Liver (tissue), 3 donors: Measurements from ENCODE around the gene SLC9A4.

Experiments
- CTCF ChIP-seq: fragments of 150-350 bp; IDR thresholded peaks from 2 replicates; pipeline ENCODE4 v1.5.1; 2017; ENCODE audit warnings: improper control_type of control experiment, low read depth, low read length; ENCODE audit not compliant: missing input control
- FOXA1 ChIP-seq: IDR thresholded peaks from 2 replicates; pipeline ENCODE4 v1.6.1; 2016; ENCODE audit warnings: antibody characterized with exemption
- GABPA ChIP-seq, 2 donors: IDR thresholded peaks in 1 of 2; conservative IDR thresholded peaks in 1 of 2; 2 replicates each; pipeline ENCODE4 v1.6.1; 2016; ENCODE audit warnings: antibody characterized with exemption in 2 of 2, mild to moderate bottlenecking in 1 of 2, moderate library complexity in 1 of 2
- JUND ChIP-seq, 2 donors: IDR thresholded peaks; 2 replicates each; pipeline ENCODE4 v1.6.1; 2016; ENCODE audit warnings: antibody characterized with exemption in 2 of 2
- MAX ChIP-seq: IDR thresholded peaks from 2 replicates; pipeline ENCODE4 v1.6.1; 2016; ENCODE audit warnings: antibody characterized with exemption
- RAD21 ChIP-seq, 2 donors: IDR thresholded peaks; 2 replicates each; pipeline ENCODE4 v1.6.1; 2016; ENCODE audit warnings: antibody characterized with exemption in 2 of 2, mild to moderate bottlenecking in 2 of 2
- RXRA ChIP-seq, 2 donors: IDR thresholded peaks; 2 replicates each; pipeline ENCODE4 v1.6.1; 2017 to 2018; ENCODE audit warnings: antibody characterized with exemption in 2 of 2, mild to moderate bottlenecking in 1 of 2
- TAF1 ChIP-seq: conservative IDR thresholded peaks from 2 replicates; pipeline ENCODE4 v1.6.1; 2016; ENCODE audit warnings: antibody characterized with exemption, mild to moderate bottlenecking
- donor health status: healthy.
- donor health status: healthy.

- no peak for TF ChIP-seq CTCF
- no peak for TF ChIP-seq RXRA (IDR thresholded peaks at IDR 0.05)
- TF ChIP-seq MAX, result no peak
- no peak for TF ChIP-seq FOXA1
- no peak for TF ChIP-seq TAF1
- TF ChIP-seq JUND (IDR thresholded peaks at IDR 0.05), result no peak
- TF ChIP-seq RAD21 (IDR thresholded peaks at IDR 0.05), result no peak
- TF ChIP-seq GABPA (IDR thresholded peaks at IDR 0.05 in 1 of 2, conservative IDR thresholded peaks at IDR 0.05 in 1 of 2), result no peak
Measured at GRCh38 chr2:102504833-102505232, 31.8 kb downstream of the SLC9A4 start.
